ENCODE measurements around the gene SNX20. TPM values are rescaled to one million over a fixed set of nuclear protein-coding genes. Genes with fewer than 3 reads are reported as not detected.
A peak's percentile ranks its signal among the peaks of the same experiment; 100 is the strongest.

The SNX20 gene
- not detected in 2 replicates for total RNA-seq (2016; rRNA removed; fragmentation: Illumina TruSeq; extraction: Trizol)
- total RNA-seq (2016; cell fraction: cytosol; rRNA removed; fragmentation: Illumina TruSeq; extraction: Trizol; ENCODE audit: low read depth), result not detected in 2 replicates
- total RNA-seq (2016; cell fraction: insoluble cytoplasmic fraction; rRNA removed; fragmentation: Illumina TruSeq; extraction: Trizol), result not detected in 2 replicates
- total RNA-seq (2016; cell fraction: membrane; rRNA removed; fragmentation: Illumina TruSeq; extraction: Trizol), result not detected in 2 replicates
- not detected in 2 replicates for total RNA-seq (2016; cell fraction: nucleus; rRNA removed; fragmentation: Illumina TruSeq; extraction: Trizol)
- polyA plus RNA-seq (2011; rRNA removed), result not detected in 2 replicates
- polyA plus RNA-seq (2011; cell fraction: cytosol; rRNA removed), result not detected in 2 replicates
- polyA plus RNA-seq (2011; cell fraction: nucleus; rRNA removed), result not detected in 2 replicates
- 0.04 TPM in 1 of 2 replicates, not detected in the other for polyA plus RNA-seq (2012)
- not detected in 2 replicates for polyA plus RNA-seq (2016; cell fraction: cytosol; fragmentation: Illumina TruSeq; extraction: Trizol; ENCODE audit: low read depth)
- polyA plus RNA-seq (2016; cell fraction: insoluble cytoplasmic fraction; fragmentation: Illumina TruSeq; extraction: Trizol; ENCODE audit: low read depth), result not detected in 2 replicates
- polyA plus RNA-seq (2016; cell fraction: membrane; fragmentation: Illumina TruSeq; extraction: Trizol; ENCODE audit: low read depth), result not detected in 2 replicates
- polyA plus RNA-seq (2016; cell fraction: nucleus; fragmentation: Illumina TruSeq; extraction: Trizol; ENCODE audit: insufficient read depth, low read depth), result not detected in 2 replicates
- polyA minus RNA-seq (2011; rRNA and poly(A)+ RNA removed; ENCODE audit: low replicate concordance), result not detected in 2 replicates
- not detected in 2 replicates for polyA minus RNA-seq (2011; cell fraction: cytosol; rRNA and poly(A)+ RNA removed)
- not detected in 2 replicates for polyA minus RNA-seq (2011; cell fraction: nucleus; rRNA and poly(A)+ RNA removed)
- Bru-seq, nascent RNA, result not detected
- not detected for BruChase-seq, experiment 1, labeled RNA remaining after a 6-hour chase
- BruChase-seq, experiment 2, labeled RNA remaining after a 2-hour chase, result not detected
- long read RNA-seq, experiment 1, result 0 reads
- long read RNA-seq, experiment 2, result 0 reads

- ATAC-seq, result no peak
- no peak for TF ChIP-seq ZBTB40 (IDR thresholded peaks at IDR 0.05)
- no peak for TF ChIP-seq ZBTB40 (CRISPR knock-in tag; IDR thresholded peaks at IDR 0.05)
- TF ChIP-seq ELF4 (CRISPR knock-in tag; IDR thresholded peaks at IDR 0.05; ENCODE audit: borderline replicate concordance), result no peak
- peak; percentile 73; the same call in 1 of the 2 replicates for TF ChIP-seq ZNF629 (CRISPR knock-in tag; conservative IDR thresholded peaks at IDR 0.05)
- H3K4me2 ChIP-seq (ENCODE audit: low read depth, low read length), result no peak within 1 kb of the TSS
- H4K20me1 ChIP-seq (ENCODE audit: insufficient read depth, low read length), result no peaks in the 10 kb centered on the region
- 48% methylated on average over 10 of the region's 16 CpGs for WGBS (ENCODE audit: low lambda C conversion rate)
- no peak for FAIRE-seq
- H3K4me3 ChIP-seq (replicated peaks in 1 of 3; ENCODE audit: insufficient read depth in 1 of 3, low read depth in 2 of 3, low read length in 3 of 3), result no peak within 1 kb of the TSS
- ChIA-PET POLR2A (no interaction called here), CTCF (ENCODE audit: low intra/inter-chr PET ratio, low total read pairs) (interaction anchor here (0.7 kb wide), 1 partner anchor 1900 kb away, joined by 3 read pairs; no protein-coding TSS in a partner anchor)
- no peaks in the 10 kb centered on the region for H3K9me3 ChIP-seq (ENCODE audit: low read length)
- in situ Hi-C loops (cut with HindIII; ENCODE audit: extremely low pct_ligation_motif_present, low pct_unique_long_range_greater_than_20kb), result no loop called here
- H3K4me1 ChIP-seq (ENCODE audit: insufficient read depth, low read length), result peaks cover 10% of the 10 kb centered on the region
- no peaks in the 10 kb centered on the region for H3K36me3 ChIP-seq (replicated peaks in 1 of 2; ENCODE audit: control insufficient read depth in 1 of 2, insufficient read depth in 2 of 2, low read length in 2 of 2)
- peaks cover 0 to 15% of the 10 kb centered on the region in 2 experiments; a peak in 4 of 5 replicates for H3K27me3 ChIP-seq (ENCODE audit: control insufficient read depth in 1 of 2, insufficient read depth in 2 of 2, low read length in 2 of 2)
- H2AFZ ChIP-seq (ENCODE audit: low read length), result no peak within 1 kb of the TSS
- H3K27ac ChIP-seq (ENCODE audit: extremely low read length, insufficient read depth, low read length), result no peak within 1 kb of the TSS
- H3K9ac ChIP-seq (ENCODE audit: insufficient read depth, low read depth, low read length), result no peak within 1 kb of the TSS
- no TSS peak for BruUV-seq (replicated peaks)
- intact Hi-C loops (cut with micrococcal nuclease; ENCODE audit: unreplicated experiment), result no loop called here
- no peaks in the 10 kb centered on the region for H3K79me2 ChIP-seq (ENCODE audit: insufficient read depth, low read length)
- DNase-seq (ENCODE audit: low spot score), result no peak
Observed at GRCh38 chr16:50681021-50681885, at the start of gene SNX20. Gene SNX20 (minus strand): TSS chr16:50681312. CDS start chr16:50677526, 3,786 bp downstream.

Measured in HepG2 (cell line).